ENCODE results near the gene ENOX1.

Gene ENOX1

DNA sequence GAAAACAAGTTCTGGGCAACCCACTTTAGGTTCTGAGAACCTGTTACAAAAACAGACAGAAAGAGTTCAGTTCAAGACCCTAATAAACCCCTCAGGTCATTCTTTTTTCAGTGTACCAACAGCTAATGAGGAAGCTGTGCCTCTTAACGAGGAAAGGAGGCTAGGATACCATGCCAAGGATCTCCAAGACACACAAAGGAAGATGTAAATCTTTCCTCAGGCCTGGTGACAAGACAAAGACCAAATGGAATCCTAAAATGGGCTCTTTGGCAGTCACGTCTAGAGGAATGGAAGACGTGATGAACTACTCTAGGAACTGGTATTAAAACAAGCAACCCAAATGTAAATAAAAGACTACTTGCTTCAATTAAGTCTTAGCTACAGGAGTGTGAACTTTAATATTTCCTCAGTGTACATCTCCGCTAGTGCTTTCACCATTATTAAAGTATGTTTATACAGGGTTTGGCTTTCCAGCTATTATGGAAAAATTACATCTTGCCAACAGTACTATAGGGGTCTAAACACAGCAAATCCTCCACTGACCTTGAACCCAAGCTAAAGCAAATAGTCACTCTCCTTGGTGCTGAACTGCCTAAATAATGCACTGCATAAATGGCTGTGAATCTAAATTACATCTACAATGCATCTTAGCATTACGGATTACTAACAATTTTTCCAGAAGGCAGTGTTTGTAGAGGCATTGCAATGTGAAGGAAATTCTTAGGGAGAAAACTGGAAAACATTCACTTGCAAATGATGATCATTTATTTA, 42.3 kb downstream of the ENOX1 start:
- no peak for DNase-seq (ENCODE audit: low read depth in 2 of 3, low spot score in 2 of 3)

DNA sequence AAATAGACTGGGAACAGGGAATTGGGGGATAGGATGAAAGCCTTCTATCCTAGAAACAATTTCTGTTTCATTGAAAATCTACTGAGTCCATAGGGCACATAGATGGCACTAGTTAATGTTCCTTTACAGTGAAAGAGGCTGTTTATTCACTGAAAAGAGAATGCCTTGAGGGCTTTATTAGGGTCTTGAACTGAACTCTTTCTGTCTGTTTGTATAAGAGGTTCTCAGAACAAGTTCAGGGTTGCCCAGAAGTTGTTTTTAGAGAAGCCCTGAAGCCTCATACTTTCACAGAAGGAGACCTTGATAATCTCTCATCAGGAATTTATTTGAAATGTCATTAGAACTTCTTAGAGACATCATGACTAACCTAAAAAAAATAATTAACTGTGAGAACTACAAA, 43.9 kb downstream of the ENOX1 start:
- no peak for DNase-seq (ENCODE audit: low read depth in 2 of 3, low spot score in 2 of 3)

DNA sequence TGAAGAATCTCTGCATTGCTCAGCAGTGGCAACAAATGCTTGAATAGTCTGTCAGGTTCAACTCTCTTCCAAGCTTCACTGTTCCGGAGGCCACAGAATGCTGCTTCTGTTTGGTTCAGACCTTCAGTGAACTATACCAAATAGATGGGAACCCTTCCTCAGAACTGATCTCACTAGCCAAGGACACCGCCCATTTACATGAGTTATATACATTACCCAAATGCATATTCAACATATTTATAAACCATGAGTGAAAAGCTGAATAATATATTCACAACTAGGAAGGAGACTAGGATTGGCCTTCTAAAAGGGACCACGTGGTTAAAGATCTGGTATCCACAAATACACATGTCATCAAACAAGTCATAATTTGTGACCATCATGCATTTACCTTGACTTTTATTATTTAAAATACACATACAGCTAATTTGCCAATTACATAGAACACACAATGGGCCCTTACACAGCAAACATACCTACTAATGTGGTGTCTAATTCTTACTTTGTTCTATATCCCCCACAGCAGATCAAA, 49.3 kb downstream of the ENOX1 start:
- no peak for DNase-seq (ENCODE audit: low read depth in 2 of 3, low spot score in 2 of 3)

GRCh38 chr13:43732726-43733125, 54.0 kb downstream of the ENOX1 start:
- DNase-seq (ENCODE audit: low read depth in 2 of 3, low spot score in 2 of 3): no peak

- DNase-seq (ENCODE audit: low read depth in 2 of 3, low spot score in 2 of 3): no peak
Observed at GRCh38 chr13:43731296-43731695, 55.5 kb downstream of the ENOX1 start.

DNA sequence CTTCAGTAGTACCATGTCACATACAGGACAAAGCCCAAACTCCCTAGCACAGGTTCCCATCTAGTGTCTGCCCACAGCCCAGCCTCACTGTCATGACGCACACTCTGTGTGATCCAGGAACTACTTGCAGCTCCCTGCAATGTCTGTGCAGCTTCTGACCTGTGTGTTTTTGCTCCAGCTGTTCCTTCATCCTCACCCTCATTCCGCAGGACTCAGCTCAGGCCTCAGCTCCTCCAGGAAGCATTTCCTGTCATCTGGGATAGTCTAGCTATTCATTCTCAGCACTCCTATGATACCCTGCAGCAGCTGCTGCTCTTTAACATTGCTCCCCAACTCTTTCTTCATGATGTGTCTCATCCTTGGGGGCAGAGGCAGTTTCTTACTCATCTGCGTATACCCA, 56.1 kb downstream of the ENOX1 start:
- no peak for DNase-seq (ENCODE audit: low read depth in 2 of 3, low spot score in 2 of 3)

DNA sequence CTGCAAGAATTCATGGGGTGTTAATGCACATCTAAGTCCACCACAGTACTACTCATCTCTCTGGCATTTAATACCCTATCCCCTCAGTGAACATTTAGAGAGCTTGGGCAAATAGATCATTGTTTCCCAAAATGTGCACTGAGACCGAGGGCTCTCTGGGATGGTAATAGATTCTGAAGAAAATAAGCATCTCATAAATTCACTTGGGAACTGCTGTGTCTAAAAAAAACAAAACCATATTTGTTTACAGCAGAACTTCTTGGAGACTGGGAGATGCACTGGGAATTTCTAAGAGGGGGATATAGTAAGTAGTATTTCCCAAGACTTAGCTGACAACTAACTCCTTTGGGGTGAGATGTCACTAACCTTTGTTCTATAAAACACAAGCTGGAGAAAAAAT, 58.4 kb downstream of the ENOX1 start:
- no peak for DNase-seq (ENCODE audit: low read depth in 2 of 3, low spot score in 2 of 3)

GRCh38 chr13:43727856-43728255, 58.9 kb downstream of the ENOX1 start:
- DNase-seq (ENCODE audit: low read depth in 2 of 3, low spot score in 2 of 3): no peak

DNA sequence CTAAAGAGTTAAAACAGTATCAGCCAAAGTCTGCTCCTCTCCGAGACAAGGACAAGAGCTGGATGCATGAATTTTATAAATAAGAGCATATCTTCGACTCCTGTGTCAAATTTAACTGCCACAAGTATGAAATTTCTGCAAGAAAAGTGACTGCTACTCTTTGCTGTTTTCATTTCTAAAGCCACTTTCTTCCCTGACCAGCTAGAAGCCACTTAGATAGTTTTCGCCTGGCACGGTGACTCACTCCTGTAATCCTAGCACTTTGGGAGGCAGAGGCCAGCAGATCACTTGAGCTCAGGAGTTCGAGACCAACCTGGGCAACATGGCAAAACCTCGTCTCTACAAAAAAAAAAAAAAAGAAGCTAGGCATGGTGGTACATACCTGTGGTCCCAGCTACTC, 61.3 kb downstream of the ENOX1 start:
- no peak for DNase-seq (ENCODE audit: low read depth in 2 of 3, low spot score in 2 of 3)

DNA sequence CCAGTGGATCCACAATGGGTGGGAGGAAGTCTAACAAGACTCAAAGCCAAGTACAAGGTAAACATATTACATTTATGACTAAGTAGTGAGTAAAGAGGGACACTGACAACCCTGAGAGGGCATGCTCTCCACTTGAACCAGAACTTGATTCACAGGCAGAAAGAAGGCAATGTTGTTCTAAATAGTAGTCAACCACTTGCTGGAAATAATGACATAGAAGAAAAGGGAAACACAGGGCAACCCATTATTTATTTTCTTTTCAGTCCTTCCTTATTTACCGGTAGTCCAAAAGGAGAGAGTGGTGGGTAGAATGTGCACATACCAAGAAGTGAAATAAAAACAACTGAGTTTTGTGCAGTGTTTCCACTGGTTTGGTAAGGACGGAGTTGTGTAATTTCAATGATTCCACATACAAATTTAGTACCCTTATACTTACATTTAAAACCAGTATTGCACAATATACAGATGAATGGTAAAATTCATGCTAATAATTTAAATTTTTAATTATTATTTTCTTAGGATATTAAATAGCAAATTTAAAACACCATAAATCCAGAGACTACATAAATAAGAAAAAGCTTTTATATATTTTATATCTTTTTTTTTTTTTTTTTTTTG, 65.9 kb downstream of the ENOX1 start:
- DNase-seq (ENCODE audit: low read depth in 2 of 3, low spot score in 2 of 3): no peak

GRCh38 chr13:43698758-43699157, 88.0 kb downstream of the ENOX1 start:
- no peak for DNase-seq (ENCODE audit: low read depth in 2 of 3, low spot score in 2 of 3)

DNA sequence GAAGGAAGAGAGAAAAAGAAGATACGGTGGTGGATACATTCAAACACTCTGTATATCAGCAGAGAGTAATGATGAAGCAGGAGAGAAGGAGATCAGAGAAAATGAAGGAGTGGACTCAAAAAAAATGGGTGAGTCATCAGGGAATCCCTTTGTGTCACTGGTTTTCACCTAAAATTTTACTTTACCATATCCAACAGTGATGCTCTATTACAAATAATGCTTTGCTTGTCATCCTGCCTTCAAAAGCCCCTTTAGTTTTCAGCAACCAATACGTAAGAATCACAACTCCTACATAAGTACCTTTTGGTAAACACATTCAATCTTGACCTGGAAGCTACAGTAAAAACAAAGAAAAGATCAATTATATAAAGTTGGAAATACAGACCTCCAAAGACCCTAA, 88.8 kb downstream of the ENOX1 start:
- no peak for DNase-seq (ENCODE audit: low read depth in 2 of 3, low spot score in 2 of 3)

DNA sequence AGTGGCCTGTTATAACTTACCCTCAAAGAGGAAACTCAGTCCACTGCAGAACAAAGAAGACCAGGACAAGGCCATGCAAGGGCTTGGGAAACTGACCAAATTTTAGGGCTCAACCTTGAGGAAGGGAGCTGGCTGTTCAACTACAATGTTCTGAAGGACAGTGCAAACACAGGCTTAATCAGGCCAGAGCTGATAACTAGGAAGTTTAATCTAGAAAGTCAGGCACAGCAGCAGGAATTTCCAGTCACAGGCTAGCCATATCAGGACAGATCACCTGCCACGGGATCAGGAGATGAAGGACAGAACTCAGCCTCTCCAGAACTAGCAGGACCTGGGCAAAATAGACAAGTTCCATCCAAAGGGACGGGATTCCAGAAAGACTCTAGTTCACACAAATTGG, 89.4 kb downstream of the ENOX1 start:
- DNase-seq (ENCODE audit: low read depth in 2 of 3, low spot score in 2 of 3): no peak

- DNase-seq (ENCODE audit: low read depth in 2 of 3, low spot score in 2 of 3): no peak
Observed at GRCh38 chr13:43694146-43694664, 92.6 kb downstream of the ENOX1 start.

DNA sequence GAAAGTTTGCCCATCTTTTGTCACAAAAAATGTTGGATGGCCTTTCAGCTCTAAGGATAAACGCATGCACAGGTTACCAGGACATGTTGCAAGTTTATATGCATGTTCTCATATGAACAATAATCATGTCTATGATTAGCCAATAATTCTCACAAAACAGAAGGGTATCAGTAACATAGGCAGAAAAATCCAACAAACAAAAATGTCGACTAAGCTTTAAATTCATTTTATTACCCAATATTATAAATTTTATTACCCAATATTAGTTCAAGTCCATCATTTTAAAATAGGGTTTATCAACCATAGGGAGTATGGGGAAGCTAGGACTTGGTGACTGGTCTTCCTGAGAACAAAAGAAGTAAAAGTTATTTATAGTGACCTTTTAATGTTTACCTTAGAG, 93.1 kb downstream of the ENOX1 start:
- no peak for DNase-seq (ENCODE audit: low read depth in 2 of 3, low spot score in 2 of 3)

DNA sequence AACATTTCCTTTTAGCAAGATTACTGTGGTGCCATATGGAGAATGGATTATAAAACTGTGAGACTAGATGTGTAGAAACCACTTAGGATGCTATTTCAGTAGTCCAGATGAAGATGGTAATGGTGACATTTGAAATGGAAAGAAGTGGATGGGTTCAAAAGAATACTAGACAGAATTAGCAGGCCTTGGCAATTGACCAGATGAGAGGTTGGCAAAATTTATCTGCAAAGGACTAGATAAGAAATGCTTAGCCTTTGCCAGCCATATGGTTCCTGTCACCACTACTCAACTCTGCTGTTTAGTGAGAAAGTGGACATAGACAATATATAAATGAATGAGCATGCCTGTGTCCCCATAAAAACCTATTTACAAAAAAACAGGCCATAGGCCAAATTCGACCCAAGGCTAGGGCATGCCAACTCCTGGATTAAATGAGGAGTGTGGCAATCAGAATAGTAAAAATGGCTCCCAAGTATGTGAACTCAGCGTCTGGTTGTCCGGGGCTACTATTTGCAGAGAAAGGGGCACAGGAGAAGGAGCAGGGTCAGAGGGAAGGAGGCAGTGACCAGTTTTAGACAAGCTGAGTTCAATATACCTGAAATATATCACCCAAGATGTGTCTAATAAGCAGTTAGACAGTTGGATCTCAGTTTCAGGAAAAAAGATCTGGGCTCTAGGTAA, 98.4 kb downstream of the ENOX1 start:
- no peak for DNase-seq (ENCODE audit: low read depth in 2 of 3, low spot score in 2 of 3)

- no peak for DNase-seq (ENCODE audit: low read depth in 2 of 3, low spot score in 2 of 3)
Observed at GRCh38 chr13:43687038-43687437, 99.7 kb downstream of the ENOX1 start.

DNA sequence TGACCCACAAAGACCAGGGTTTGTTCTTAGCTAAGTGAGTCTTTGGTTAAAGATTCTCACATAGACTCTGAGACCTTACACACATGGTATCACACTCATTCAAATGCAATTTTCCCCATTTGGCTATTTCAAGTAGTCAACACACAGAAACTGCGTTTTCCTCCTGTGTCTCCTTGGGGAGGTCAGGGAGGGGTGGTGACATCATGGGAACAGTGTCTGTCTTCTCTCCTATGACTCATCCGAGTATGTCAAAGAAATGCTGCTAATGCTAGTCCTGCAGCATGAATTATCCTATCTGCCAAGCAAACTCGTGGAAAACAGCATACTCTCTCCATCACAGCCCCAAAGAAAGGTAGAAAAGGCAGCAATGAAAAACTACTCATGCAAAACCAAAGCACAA, 100.2 kb downstream of the ENOX1 start:
- DNase-seq (ENCODE audit: low read depth in 2 of 3, low spot score in 2 of 3): no peak

DNA sequence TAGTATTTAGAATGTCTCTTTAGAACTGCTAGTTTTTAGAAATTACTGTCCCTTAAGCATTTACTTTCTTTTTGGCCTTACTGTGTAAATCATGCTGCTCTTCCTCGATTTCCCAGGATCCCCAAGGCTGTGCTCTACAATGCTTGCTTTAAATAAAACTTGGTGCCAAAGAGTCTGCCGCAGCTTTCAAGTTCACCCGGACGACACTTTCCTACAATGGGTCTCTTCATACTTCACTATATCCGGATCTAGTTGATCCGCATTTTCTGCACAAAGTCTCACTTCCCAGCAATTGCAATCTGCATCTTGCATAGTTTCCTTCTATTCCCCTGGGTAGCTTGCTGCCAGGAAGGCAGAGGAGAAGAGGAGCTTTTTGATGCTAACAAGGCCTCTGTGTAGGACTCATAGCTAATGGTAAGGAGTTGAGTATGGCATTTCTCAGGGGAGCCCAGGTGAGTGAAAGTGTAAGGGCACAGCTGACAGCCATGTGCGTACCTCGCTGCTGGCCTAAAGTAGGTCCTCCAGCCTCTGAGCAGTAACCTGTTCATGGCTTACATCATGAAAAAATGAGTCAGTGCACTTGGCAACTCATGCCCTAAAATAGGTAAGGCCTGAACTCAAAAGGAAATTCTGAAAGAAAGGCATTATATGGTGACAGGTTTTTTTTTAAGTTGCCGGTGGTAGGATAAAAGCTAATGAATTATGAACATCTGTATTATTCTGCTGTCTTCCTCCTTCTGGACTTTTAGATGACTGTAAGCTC, 101.6 kb downstream of the ENOX1 start:
- DNase-seq (ENCODE audit: low read depth in 2 of 3, low spot score in 2 of 3): no peak

GRCh38 chr13:43682701-43683100, 104.1 kb downstream of the ENOX1 start:
- no peak for DNase-seq (ENCODE audit: low read depth in 2 of 3, low spot score in 2 of 3)

DNA sequence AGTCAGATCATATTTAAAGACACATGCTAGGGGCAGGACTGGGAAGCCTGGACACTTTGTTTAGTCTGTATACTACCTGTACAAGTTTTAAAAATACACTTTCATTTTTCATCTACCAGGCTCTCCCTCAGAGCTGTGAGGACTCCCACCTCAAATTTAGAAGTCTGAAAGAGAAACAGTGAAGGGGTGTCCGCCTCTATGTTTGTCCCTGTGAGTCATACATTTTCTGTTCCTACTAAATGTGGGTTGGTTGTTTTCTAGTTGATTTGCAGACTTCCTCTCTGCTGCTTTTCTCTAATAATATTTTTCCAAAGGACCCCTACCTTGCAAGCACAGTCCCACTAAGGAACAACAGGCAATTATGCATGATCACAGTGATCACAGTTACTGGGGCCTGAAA, 110.5 kb downstream of the ENOX1 start:
- no peak for DNase-seq (ENCODE audit: low read depth in 2 of 3, low spot score in 2 of 3)

Measured in activated CD8-positive, alpha-beta memory T cell treated with anti-CD3 and anti-CD28 coated beads for 48 hours (primary cell).